Ovary (tissue), 9 donors: ENCODE data around the gene BICRAL. TPM values are rescaled to one million over a fixed set of nuclear protein-coding genes. Genes with fewer than 3 reads are reported as not detected.

Source experiments
- DNase-seq, 5 donors: peaks; one replicate each; pipeline ENCODE4 v3.0.0-alpha.2; 2019 to 2020
- H3K27ac ChIP-seq, 2 donors: fragments of 200-600 bp; one replicate each; pipeline versions ENCODE4 v1.5.1 to v1.8.0; 2019 to 2022
- H3K27me3 ChIP-seq: fragments of 200-600 bp; one replicate; pipeline ENCODE4 v1.8.0; 2022
- H3K36me3 ChIP-seq: fragments of 200-600 bp; sonication (generic); one replicate; pipeline ENCODE4 v1.5.1; 2019
- H3K4me1 ChIP-seq: one replicate; pipeline ENCODE4 v1.8.1; 2013; ENCODE audit warnings: mild to moderate bottlenecking, moderate library complexity; ENCODE audit not compliant: insufficient read depth
- H3K4me3 ChIP-seq: fragments of 200-600 bp; sonication (generic); one replicate; pipeline ENCODE4 v1.5.1; 2017
- H3K9me3 ChIP-seq, 2 donors: fragments of 200-600 bp in 1 of 2; sonication (generic) in 1 of 2; one replicate each; pipeline versions ENCODE4 v1.5.1 to v1.8.1; 2013 to 2019; ENCODE audit warnings: mild to moderate bottlenecking in 1 of 2, moderate library complexity in 1 of 2
- CTCF ChIP-seq, 3 donors: fragments of 450-650 bp in 2 of 3; fragments of 200-600 bp in 1 of 3; IDR thresholded peaks; one replicate each; pipeline versions ENCODE4 v1.5.1 to v1.8.0; 2016 to 2022; ENCODE audit warnings: antibody characterized with exemption in 3 of 3, mild to moderate bottlenecking in 1 of 3
- EP300 ChIP-seq: sonication (generic); formaldehyde crosslinking; IDR thresholded peaks from one replicate; pipeline ENCODE4 v1.6.1; 2017; ENCODE audit warnings: antibody characterized with exemption
- POLR2A ChIP-seq: fragments of 450-650 bp; IDR thresholded peaks from one replicate; pipeline ENCODE4 v1.6.1; 2017; ENCODE audit warnings: antibody characterized with exemption, mild to moderate bottlenecking, moderate library complexity
- WGBS, 3 donors: extraction: QIAGEN DNeasy Blood & Tissue Kit in 1 of 3; methylation state at CpG; one replicate each; pipeline versions ENCODE4 v1.1.5 to v1.1.7; 2013 to 2017; 5-methylcytosine and 5-hydroxymethylcytosine counted together
- intact Hi-C, 4 donors: fragments of 100-400 bp; cut with DNase I; formaldehyde crosslinking; loops; one replicate each; pipeline versions ENCODE4 v1.11.0 to v1.15.1; 2022 to 2023
- polyA plus RNA-seq, 2 donors: library from polyadenylated mRNA; stranded (reverse); fragments of 200-250 nt in 1 of 2; fragments of 350-450 nt in 1 of 2; fragmentation: Illumina TruSeq in 1 of 2; extraction: RNeasy Lipid Tissue Mini Kit (QIAGEN cat#74804) in 1 of 2; gene quantifications; one replicate each; pipeline ENCODE4 v1.2.3, GENCODE V29; 2013 to 2014
- total RNA-seq, 7 donors: library from RNA; depleted of rRNA in 2 of 7; stranded (reverse); fragments of >200 nt in 2 of 7; fragmentation: NEBNext Ultra II Directional in 3 of 7; extraction: Animal tissue kit (Norgen Biotek cat#: 25700) in 3 of 7; gene quantifications; one replicate each; pipeline versions ENCODE4 v1.1.0 to v1.2.4, GENCODE V29; 2016 to 2023
- donor health status: DM: no; HTN: no; CAD: no; lungs with moderate emphysema.
- donor health status: DM: no; HTN: no; CAD: no.
- donor health status: Bipolar disorder and iron deficiency.
- donor health status: DM: yes; HTN: yes; CAD: no.
- donor health status: DM: no; HTN: no; CAD: no.
- donor health status: DM: yes; HTN: yes; CAD: no.

The BICRAL gene
- total and polyA plus RNA-seq, 9 donors: 10.5 to 27.1 (median 24.9) TPM

- TF ChIP-seq POLR2A (no peak), EP300 (no peak), CTCF (IDR thresholded peaks at IDR 0.05) (no peak)
- Histone ChIP-seq H3K27ac (no peak overlapping the region), H3K27me3 (no peaks in the 10 kb centered on the region), H3K9me3 (no peaks in the 10 kb centered on the region), H3K36me3 (no peaks in the 10 kb centered on the region), H3K4me1 (peaks cover 8% of the 10 kb centered on the region), H3K4me3 (no peak overlapping the region)
- no peak for DNase-seq
- intact Hi-C loops: loop anchor here (5.0 to 10.0 kb wide), 3 partner anchors 110 to 240 kb away; partner anchors contain the start of genes KLHDC3 (in 2 of the 4) and MEA1 (in 2 of the 4)
- 92 to 96% (median 95%) methylated on average over 10 of the region's 10 CpGs for WGBS, 3 donors
These were observed 122.6 kb downstream of the BICRAL start for GRCh38 chr6:42904467-42904866.

GRCh38 chr6:42907336-42907735 is 125.5 kb downstream of the BICRAL start:
- intact Hi-C loops: loop anchor here in 3 of 4 donors (10.0 kb wide), 2 partner anchors 107 to 237 kb away; partner anchors contain the start of genes KLHDC3 (in 2 of the 3) and MEA1 (in 2 of the 3)
- Histone ChIP-seq H3K4me3 (no peak overlapping the region), H3K9me3 (no peaks in the 10 kb centered on the region), H3K27me3 (no peaks in the 10 kb centered on the region), H3K27ac (no peak overlapping the region), H3K4me1 (peaks cover 11% of the 10 kb centered on the region), H3K36me3 (no peaks in the 10 kb centered on the region)
- 3 to 4% (median 4%) methylated on average over 5 of the region's 5 CpGs for WGBS, 3 donors
- peak; percentile 72 to 89 (median 81) for DNase-seq
- TF ChIP-seq EP300 (no peak), POLR2A (no peak), CTCF (IDR thresholded peaks at IDR 0.05) (no peak)

GRCh38 chr6:42909835-42910234 is 128.0 kb downstream of the BICRAL start:
- Histone ChIP-seq H3K27me3 (no peaks in the 10 kb centered on the region), H3K36me3 (no peaks in the 10 kb centered on the region), H3K9me3 (no peaks in the 10 kb centered on the region), H3K4me1 (peaks cover 11% of the 10 kb centered on the region), H3K4me3 (no peak overlapping the region), H3K27ac (no peak overlapping the region)
- intact Hi-C loops: loop anchor here in 3 of 4 donors (10.0 kb wide), 3 partner anchors 55 to 235 kb away; partner anchors contain the start of genes KLHDC3 (in 2 of the 3), MEA1 (in 2 of the 3) and GNMT (in 1 of the 3)
- TF ChIP-seq CTCF (IDR thresholded peaks at IDR 0.05) (no peak), POLR2A (no peak), EP300 (no peak)
- no peak for DNase-seq
- 90 to 92% (median 90%) methylated on average over 10 of the region's 10 CpGs for WGBS, 3 donors

- Histone ChIP-seq H3K36me3 (no peaks in the 10 kb centered on the region), H3K27me3 (no peaks in the 10 kb centered on the region), H3K4me1 (peaks cover 11% of the 10 kb centered on the region), H3K9me3 (no peaks in the 10 kb centered on the region), H3K27ac (no peak overlapping the region), H3K4me3 (peak overlapping the region; percentile 19)
- TF ChIP-seq EP300 (no peak), POLR2A (no peak), CTCF (IDR thresholded peaks at IDR 0.05) (no peak)
- no peak for DNase-seq
- WGBS, 3 donors: 4 to 6% (median 5%) methylated on average over 45 to 49 of the region's 49 CpGs
- intact Hi-C loops: loop anchor here in 1 of 4 donors (10.0 kb wide), 1 partner anchor 53 kb away; the partner anchor contains the start of gene GNMT
These were observed 129.5 kb downstream of the BICRAL start for GRCh38 chr6:42911171-42912021.
